ENCODE data around the gene TMEM31. TPM values are rescaled to one million over a fixed set of nuclear protein-coding genes. Genes with fewer than 3 reads are reported as not detected.

The TMEM31 gene
- total and polyA plus RNA-seq, 2 donors from 2014 or later: 0.38 TPM; not detected in 1

- no peak for TF ChIP-seq CTCF (IDR thresholded peaks at IDR 0.05; ENCODE audit: borderline replicate concordance, extremely low read depth, insufficient read depth)
Observed at GRCh38 chrX:103691059-103691458, 19.6 kb upstream of the TMEM31 start.

GRCh38 chrX:103697687-103698086, 13.0 kb upstream of the TMEM31 start:
- H3K27ac ChIP-seq (ENCODE audit: low read depth in 2 of 2, low read length in 2 of 2): no peak overlapping the region
- no peaks in the 10 kb centered on the region for H3K4me1 ChIP-seq (ENCODE audit: control insufficient read depth in 2 of 3, insufficient read depth in 2 of 3, low read depth in 1 of 3, low read length in 3 of 3)
- TF ChIP-seq CTCF (IDR thresholded peaks at IDR 0.05; ENCODE audit: borderline replicate concordance, extremely low read depth, insufficient read depth): no peak
- no peak for FAIRE-seq
- H3K9me3 ChIP-seq (ENCODE audit: control insufficient read depth in 2 of 3, insufficient read depth in 1 of 3, low read length in 3 of 3): no peaks in the 10 kb centered on the region
- H3K4me3 ChIP-seq (ENCODE audit: low read length in 3 of 3): no peak overlapping the region
- intact Hi-C loops (cut with DNase I): no loop called here
- no peaks in the 10 kb centered on the region for H3K36me3 ChIP-seq (ENCODE audit: control insufficient read depth in 2 of 3, insufficient read depth in 3 of 3, low read length in 3 of 3)
- no peak overlapping the region for H3K9ac ChIP-seq (ENCODE audit: low read length in 3 of 3)
- no peaks in the 10 kb centered on the region for H3K27me3 ChIP-seq (ENCODE audit: control insufficient read depth, insufficient read depth, low read length)
- no peak for DNase-seq

More at GRCh38 chrX:103691059-103691458, 19.6 kb upstream of the TMEM31 start:
- no peak overlapping the region for H3K9ac ChIP-seq (ENCODE audit: low read length in 3 of 3)
- H3K36me3 ChIP-seq (ENCODE audit: control insufficient read depth in 2 of 3, insufficient read depth in 3 of 3, low read length in 3 of 3): no peaks in the 10 kb centered on the region
- H3K27ac ChIP-seq (ENCODE audit: low read depth in 2 of 2, low read length in 2 of 2): no peak overlapping the region
- FAIRE-seq (no peak), DNase-seq (no peak)
- H3K4me1 ChIP-seq (ENCODE audit: control insufficient read depth in 2 of 3, insufficient read depth in 2 of 3, low read depth in 1 of 3, low read length in 3 of 3): no peaks in the 10 kb centered on the region
- no peaks in the 10 kb centered on the region for H3K27me3 ChIP-seq (ENCODE audit: control insufficient read depth, insufficient read depth, low read length)
- no peaks in the 10 kb centered on the region for H3K9me3 ChIP-seq (ENCODE audit: control insufficient read depth in 2 of 3, insufficient read depth in 1 of 3, low read length in 3 of 3)
- intact Hi-C loops (cut with DNase I): no loop called here
- no peak overlapping the region for H3K4me3 ChIP-seq (ENCODE audit: low read length in 3 of 3)

- H3K27me3 ChIP-seq (ENCODE audit: control insufficient read depth, insufficient read depth, low read length): peaks cover 2% of the 10 kb centered on the region
- no peak overlapping the region for H3K27ac ChIP-seq (ENCODE audit: low read depth in 2 of 2, low read length in 2 of 2)
- FAIRE-seq (no peak), DNase-seq (no peak)
- no peak for TF ChIP-seq CTCF (IDR thresholded peaks at IDR 0.05; ENCODE audit: borderline replicate concordance, extremely low read depth, insufficient read depth)
- no peak overlapping the region for H3K9ac ChIP-seq (ENCODE audit: low read length in 3 of 3)
- no peaks in the 10 kb centered on the region for H3K9me3 ChIP-seq (ENCODE audit: control insufficient read depth in 2 of 3, insufficient read depth in 1 of 3, low read length in 3 of 3)
- intact Hi-C loops (cut with DNase I): no loop called here
- H3K4me1 ChIP-seq (ENCODE audit: control insufficient read depth in 2 of 3, insufficient read depth in 2 of 3, low read depth in 1 of 3, low read length in 3 of 3): no peaks in the 10 kb centered on the region
- H3K36me3 ChIP-seq (ENCODE audit: control insufficient read depth in 2 of 3, insufficient read depth in 3 of 3, low read length in 3 of 3): no peaks in the 10 kb centered on the region
- no peak overlapping the region for H3K4me3 ChIP-seq (ENCODE audit: low read length in 3 of 3)
Observed at GRCh38 chrX:103699243-103699642, 11.5 kb upstream of the TMEM31 start.

GRCh38 chrX:103704863-103705262, 5.8 kb upstream of the TMEM31 start:
- no peaks in the 10 kb centered on the region for H3K36me3 ChIP-seq (ENCODE audit: control insufficient read depth in 2 of 3, insufficient read depth in 3 of 3, low read length in 3 of 3)
- FAIRE-seq: no peak
- intact Hi-C loops (cut with DNase I): no loop called here
- DNase-seq: no peak
- H3K9me3 ChIP-seq (ENCODE audit: control insufficient read depth in 2 of 3, insufficient read depth in 1 of 3, low read length in 3 of 3): no peaks in the 10 kb centered on the region
- H3K27ac ChIP-seq (ENCODE audit: low read depth in 2 of 2, low read length in 2 of 2): no peak overlapping the region
- H3K9ac ChIP-seq (ENCODE audit: low read length in 3 of 3): no peak overlapping the region
- H3K4me3 ChIP-seq (ENCODE audit: low read length in 3 of 3): no peak overlapping the region
- H3K27me3 ChIP-seq (ENCODE audit: control insufficient read depth, insufficient read depth, low read length): peaks cover 2% of the 10 kb centered on the region
- H3K4me1 ChIP-seq (ENCODE audit: control insufficient read depth in 2 of 3, insufficient read depth in 2 of 3, low read depth in 1 of 3, low read length in 3 of 3): no peaks in the 10 kb centered on the region
- no peak for TF ChIP-seq CTCF (IDR thresholded peaks at IDR 0.05; ENCODE audit: borderline replicate concordance, extremely low read depth, insufficient read depth)

All from kidney (tissue), 14 donors.